Breast epithelium (tissue), 4 donors: ENCODE results near the gene TNFRSF6B. TPM values are rescaled to one million over a fixed set of nuclear protein-coding genes. Genes with fewer than 3 reads are reported as not detected.

ENCODE experiments used
- DNase-seq, 2 donors: peaks; one replicate each; pipeline ENCODE4 v3.0.0-alpha.2; 2019; ENCODE audit warnings: low spot score in 2 of 2
- H3K27ac ChIP-seq, 2 donors: fragments of 200-600 bp; sonication (generic) in 1 of 2; one replicate each; pipeline ENCODE4 v1.5.1; 2016 to 2019; ENCODE audit warnings: mild to moderate bottlenecking in 1 of 2
- H3K27me3 ChIP-seq, 2 donors: fragments of 200-600 bp; sonication (generic) in 1 of 2; one replicate each; pipeline versions ENCODE4 v1.5.1 to v1.6.0; 2017 to 2019; ENCODE audit warnings: control low read depth in 1 of 2, mild to moderate bottlenecking in 1 of 2
- H3K36me3 ChIP-seq: fragments of 200-600 bp; one replicate; pipeline ENCODE4 v1.5.1; 2019
- H3K4me1 ChIP-seq, 2 donors: fragments of 200-600 bp; sonication (generic); one replicate each; pipeline ENCODE4 v1.5.1; 2016 to 2019; ENCODE audit warnings: control low read depth in 1 of 2
- H3K4me3 ChIP-seq, 3 donors: fragments of 200-600 bp; sonication (generic); 1 replicate in 2 of 3; 2 replicates in 1 of 3; pipeline ENCODE4 v1.5.1; 2016 to 2019; ENCODE audit warnings: mild to moderate bottlenecking in 3 of 3, moderate library complexity in 2 of 3
- H3K9me3 ChIP-seq, 2 donors: fragments of 200-600 bp; sonication (generic) in 1 of 2; one replicate each; pipeline ENCODE4 v1.5.1; 2016 to 2019; ENCODE audit warnings: control low read depth in 1 of 2
- CTCF ChIP-seq, 3 donors: fragments of 450-650 bp; IDR thresholded peaks; one replicate each; pipeline ENCODE4 v1.5.1; 2016 to 2017; ENCODE audit warnings: antibody characterized with exemption in 3 of 3, mild to moderate bottlenecking in 3 of 3, moderate library complexity in 3 of 3
- POLR2A ChIP-seq: fragments of 450-650 bp; IDR thresholded peaks from one replicate; pipeline ENCODE4 v1.6.1; 2016; ENCODE audit warnings: antibody characterized with exemption, mild to moderate bottlenecking, moderate library complexity
- POLR2AphosphoS5 ChIP-seq, 3 donors: sonication (generic); formaldehyde crosslinking; IDR thresholded peaks; one replicate each; pipeline ENCODE4 v1.6.1; 2017; ENCODE audit warnings: antibody characterized with exemption in 3 of 3
- intact Hi-C: fragments of 100-400 bp; cut with DNase I; formaldehyde crosslinking; loops from one replicate; pipeline ENCODE4 v1.15.1; 2023; ENCODE audit warnings: low total_unique reads
- total RNA-seq, 3 donors: library from RNA; depleted of rRNA; stranded (reverse); fragments of >200 nt; gene quantifications; one replicate each; pipeline ENCODE4 v1.1.0, GENCODE V29; 2016

The TNFRSF6B gene
- total RNA-seq, 3 donors from 2014 or later, result 2.8 to 40.0 (median 7.4) TPM

- Histone ChIP-seq H3K36me3 (no peaks in the 10 kb centered on the region), H3K27ac (no peak overlapping the region), H3K9me3 (no peaks in the 10 kb centered on the region), H3K4me3 (no peak overlapping the region), H3K27me3 (no peaks in the 10 kb centered on the region), H3K4me1 (peaks cover 4 to 17% of the 10 kb centered on the region in 2 donors)
- DNase-seq, result no peak
- TF ChIP-seq POLR2AphosphoS5 (IDR thresholded peaks at IDR 0.05) (no peak), CTCF (IDR thresholded peaks at IDR 0.05) (no peak), POLR2A (no peak)
- intact Hi-C loops, result no loop called here
Observed at GRCh38 chr20:63660622-63661021, 35.8 kb upstream of the TNFRSF6B start.

- H3K27me3 ChIP-seq, result no peaks in the 10 kb centered on the region
- intact Hi-C loops, result no loop called here
- no peaks in the 10 kb centered on the region for H3K9me3 ChIP-seq
- no peak for DNase-seq
- H3K27ac ChIP-seq, result no peak overlapping the region
- TF ChIP-seq POLR2AphosphoS5 (IDR thresholded peaks at IDR 0.05), result no peak
- no peak for TF ChIP-seq POLR2A
- TF ChIP-seq CTCF (IDR thresholded peaks at IDR 0.05), result no peak
- peaks cover 4 to 17% of the 10 kb centered on the region in 2 donors for H3K4me1 ChIP-seq
- H3K4me3 ChIP-seq, result no peak overlapping the region
- no peaks in the 10 kb centered on the region for H3K36me3 ChIP-seq
Observed at GRCh38 chr20:63661108-63661507, 35.3 kb upstream of the TNFRSF6B start.

GRCh38 chr20:63661959-63662812 lies 34.3 kb upstream of the TNFRSF6B start:
- no peak overlapping the region for H3K4me3 ChIP-seq
- no peaks in the 10 kb centered on the region for H3K9me3 ChIP-seq
- H3K4me1 ChIP-seq, result peaks cover 4 to 17% of the 10 kb centered on the region in 2 donors
- H3K27ac ChIP-seq, result no peak overlapping the region
- no peaks in the 10 kb centered on the region for H3K36me3 ChIP-seq
- intact Hi-C loops, result no loop called here
- no peak for DNase-seq
- TF ChIP-seq CTCF (IDR thresholded peaks at IDR 0.05) (no peak), POLR2A (no peak), POLR2AphosphoS5 (IDR thresholded peaks at IDR 0.05) (no peak)
- no peaks in the 10 kb centered on the region for H3K27me3 ChIP-seq

- Histone ChIP-seq H3K4me1 (peaks cover 4 to 12% of the 10 kb centered on the region in 2 donors), H3K9me3 (no peaks in the 10 kb centered on the region), H3K4me3 (no peak overlapping the region), H3K27me3 (no peaks in the 10 kb centered on the region), H3K36me3 (no peaks in the 10 kb centered on the region), H3K27ac (no peak overlapping the region)
- TF ChIP-seq POLR2AphosphoS5 (IDR thresholded peaks at IDR 0.05), result no peak
- no peak for TF ChIP-seq CTCF (IDR thresholded peaks at IDR 0.05)
- no peak for TF ChIP-seq POLR2A
- intact Hi-C loops, result no loop called here
- DNase-seq, result no peak
Observed at GRCh38 chr20:63662813-63663189, 33.7 kb upstream of the TNFRSF6B start.

GRCh38 chr20:63663332-63664066 lies 33.0 kb upstream of the TNFRSF6B start:
- H3K27ac ChIP-seq, result no peak overlapping the region
- DNase-seq, result no peak
- peaks cover 4 to 12% of the 10 kb centered on the region in 2 donors for H3K4me1 ChIP-seq
- intact Hi-C loops, result no loop called here
- no peak overlapping the region for H3K4me3 ChIP-seq
- no peak for TF ChIP-seq POLR2A
- TF ChIP-seq POLR2AphosphoS5 (IDR thresholded peaks at IDR 0.05), result no peak
- TF ChIP-seq CTCF (IDR thresholded peaks at IDR 0.05), result no peak
- H3K27me3 ChIP-seq, result no peaks in the 10 kb centered on the region
- H3K9me3 ChIP-seq, result no peaks in the 10 kb centered on the region
- H3K36me3 ChIP-seq, result no peaks in the 10 kb centered on the region
